GM04504 (cell line): ENCODE measurements around the gene ZNF791.
"Not testable (repeated sequence)": the region's sequence is repeated elsewhere in the genome, so short reads cannot be mapped to it uniquely, and the experiment has no call there.

ENCODE experiments used
- DNase-seq: peaks from one replicate; pipeline ENCODE4 v3.0.0-alpha.2; 2012; ENCODE audit warnings: low read depth

ZNF791 gene

DNA sequence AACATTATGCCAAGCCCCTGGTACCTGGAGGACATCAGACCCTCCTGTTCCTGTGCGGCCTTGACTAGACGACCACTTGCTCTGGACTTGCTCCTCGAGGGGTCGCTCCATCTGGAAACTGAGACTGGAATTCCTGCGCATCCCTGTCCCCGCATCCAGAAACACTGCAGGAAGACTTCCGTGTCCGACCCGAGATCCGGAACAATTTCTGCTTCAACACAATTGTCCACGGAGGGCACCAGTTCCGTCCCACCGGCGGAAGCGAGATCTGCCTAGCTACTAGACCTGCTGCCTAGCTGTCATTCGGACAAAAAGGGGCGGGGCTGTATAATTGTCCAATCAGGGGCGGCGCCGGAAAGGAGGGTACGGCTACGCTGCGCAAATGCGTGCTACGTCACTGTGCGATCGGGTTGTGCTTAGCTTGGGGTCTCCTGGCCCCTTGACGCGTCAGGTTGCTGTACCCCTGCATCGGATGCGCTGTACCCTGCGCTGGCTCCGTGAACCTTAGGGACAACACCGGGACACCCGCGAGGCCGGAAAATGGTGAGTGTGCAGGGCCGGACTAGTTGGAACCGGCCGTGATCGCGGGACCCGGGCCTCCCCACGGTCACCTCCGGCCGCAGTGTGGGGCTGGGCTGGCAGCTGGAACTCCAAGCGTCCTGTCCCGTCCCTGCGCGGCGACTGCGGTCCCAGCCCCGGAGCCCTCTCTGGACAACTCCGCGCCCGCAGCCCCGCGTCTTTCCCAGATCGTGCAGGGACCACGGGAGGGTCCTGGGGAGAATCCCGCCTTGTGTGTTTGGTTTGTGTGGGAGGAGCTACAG lies at the start of gene ZNF791, which contains the start of gene ZNF490:
Gene ZNF791 (plus strand): TSS at position 381 of the 821 bp plus-strand sequence. CDS start 160 bp downstream, at position 541.
Gene ZNF490 (minus strand): TSS at position 274 of the 821 bp plus-strand sequence. CDS start 133 bp downstream, at position 141.
- peak; percentile 96 for DNase-seq

- DNase-seq, result peak; percentile 85
Measured at GRCh38 chr19:12564016-12564664, 46.6 kb upstream of the ZNF791 start.

DNA sequence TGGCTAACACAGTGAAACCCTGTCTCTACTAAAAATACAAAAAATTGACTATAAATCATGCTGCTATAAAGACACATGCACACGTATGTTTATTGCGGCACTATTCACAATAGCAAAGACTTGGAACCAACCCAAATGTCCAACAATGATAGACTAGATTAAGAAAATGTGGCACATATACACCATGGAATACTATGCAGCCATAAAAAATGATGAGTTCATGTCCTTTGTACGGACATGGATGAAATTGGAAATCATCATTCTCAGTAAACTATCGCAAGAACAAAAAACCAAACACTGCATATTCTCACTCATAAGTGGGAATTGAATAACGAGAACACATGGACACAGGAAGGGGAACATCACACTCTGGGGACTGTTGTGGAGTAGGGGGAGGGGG lies 44.3 kb upstream of the ZNF791 start:
- not testable (repeated sequence) for DNase-seq

DNA sequence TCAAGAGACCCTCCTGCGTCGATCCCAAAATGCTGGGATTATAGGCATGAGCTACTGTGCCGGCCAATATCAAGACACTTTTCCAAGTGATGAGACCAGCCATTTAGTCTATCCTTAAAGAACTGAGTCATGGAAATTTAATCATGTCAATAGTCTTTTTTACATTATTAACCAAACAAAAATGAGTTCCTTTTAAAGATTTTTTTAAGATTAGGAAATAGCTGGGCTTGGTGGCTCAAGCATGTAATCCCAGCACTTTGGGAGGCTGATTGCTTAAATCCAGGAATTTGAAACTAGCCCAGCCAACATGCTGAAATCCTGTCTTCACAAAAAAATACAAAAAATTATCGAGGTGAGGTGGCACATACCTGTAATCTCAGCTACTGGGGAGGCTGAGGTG lies 42.8 kb upstream of the ZNF791 start:
- no peak for DNase-seq

GRCh38 chr19:12574036-12574435 lies 36.7 kb upstream of the ZNF791 start:
- no peak for DNase-seq

GRCh38 chr19:12578641-12579040 lies 32.1 kb upstream of the ZNF791 start:
- no peak for DNase-seq

DNA sequence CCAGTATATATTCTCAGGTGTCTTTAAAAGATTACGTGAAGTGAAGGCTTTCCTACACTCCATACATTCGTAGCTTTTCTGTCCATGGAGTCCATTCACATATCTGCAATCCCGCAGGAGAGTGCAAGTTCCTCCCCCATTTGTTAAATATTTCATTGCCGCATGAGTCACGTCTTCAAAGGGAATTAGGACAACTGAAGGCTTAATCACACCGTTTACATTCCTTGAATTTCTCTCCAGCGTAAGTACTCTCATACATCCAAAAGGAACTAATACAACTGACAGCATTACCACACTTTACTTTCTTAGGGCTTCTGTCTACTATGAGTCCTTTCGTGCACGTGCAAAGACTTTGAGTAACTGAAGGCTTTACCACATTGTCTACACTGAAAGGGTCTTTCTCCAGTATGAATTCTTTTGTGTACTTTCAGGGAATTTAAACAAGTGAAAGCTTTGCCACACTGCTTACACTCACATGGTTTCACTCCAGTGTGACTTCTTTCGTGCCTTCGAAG lies 30.5 kb upstream of the ZNF791 start:
- no peak for DNase-seq

DNA sequence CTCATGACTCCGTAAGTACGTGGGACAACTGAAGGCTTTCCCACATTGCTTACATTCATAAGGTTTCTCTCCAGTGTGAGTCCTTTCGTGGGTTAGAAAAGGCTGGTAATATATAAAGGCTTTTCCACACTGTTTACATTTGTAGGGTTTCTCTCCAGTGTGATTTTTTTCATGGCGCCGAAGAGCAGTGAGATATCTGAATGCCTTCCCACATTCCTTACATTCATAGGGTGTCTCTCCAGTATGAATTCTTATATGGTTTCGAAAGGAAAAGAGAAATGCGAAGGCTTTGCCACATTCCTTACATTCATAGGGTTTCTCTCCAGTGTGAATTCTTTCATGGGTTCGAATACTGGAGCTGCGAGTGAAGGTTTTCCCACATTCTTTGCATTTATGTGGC lies 29.6 kb upstream of the ZNF791 start:
- no peak for DNase-seq

DNA sequence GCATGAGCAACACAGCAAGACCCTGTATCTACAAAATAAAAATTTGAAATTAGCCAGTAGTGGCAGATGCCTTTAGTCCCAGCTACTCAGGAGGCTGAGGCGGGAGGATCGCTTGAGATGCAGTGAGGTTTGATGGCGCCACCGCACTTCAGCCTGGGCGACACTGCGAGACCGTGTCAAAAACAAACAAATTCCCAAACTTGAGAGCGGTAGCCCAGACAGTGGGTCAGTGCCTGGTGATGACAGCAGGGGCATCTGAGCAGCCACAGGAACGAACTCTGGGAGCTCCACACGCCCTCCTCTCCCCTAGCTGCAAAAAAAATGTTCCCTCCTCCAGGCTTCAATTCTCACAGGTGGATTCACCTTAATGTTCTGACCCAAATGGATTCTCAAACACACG lies 14.2 kb upstream of the ZNF791 start:
- no peak for DNase-seq

GRCh38 chr19:12596927-12597548 lies 13.7 kb upstream of the ZNF791 start:
- no peak for DNase-seq

DNA sequence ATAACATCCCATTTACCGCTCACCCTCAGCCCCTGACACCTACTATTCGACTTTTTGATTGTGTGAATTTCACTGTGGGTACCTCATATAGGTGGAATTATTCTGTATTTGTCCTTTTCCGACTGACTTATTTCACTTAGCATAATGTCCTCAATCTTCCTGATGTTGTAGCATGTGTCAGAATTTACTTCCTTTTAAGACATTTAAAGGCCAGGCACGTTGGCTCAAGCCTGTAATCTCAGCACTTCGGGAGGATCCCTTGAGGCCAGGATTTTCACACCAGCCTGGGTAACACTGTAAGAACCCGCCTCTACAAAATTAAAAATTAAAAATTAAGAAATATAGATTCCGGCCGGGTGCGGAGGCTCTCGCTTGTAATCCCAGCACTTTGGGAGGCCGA lies 13.1 kb upstream of the ZNF791 start:
- no peak for DNase-seq

DNA sequence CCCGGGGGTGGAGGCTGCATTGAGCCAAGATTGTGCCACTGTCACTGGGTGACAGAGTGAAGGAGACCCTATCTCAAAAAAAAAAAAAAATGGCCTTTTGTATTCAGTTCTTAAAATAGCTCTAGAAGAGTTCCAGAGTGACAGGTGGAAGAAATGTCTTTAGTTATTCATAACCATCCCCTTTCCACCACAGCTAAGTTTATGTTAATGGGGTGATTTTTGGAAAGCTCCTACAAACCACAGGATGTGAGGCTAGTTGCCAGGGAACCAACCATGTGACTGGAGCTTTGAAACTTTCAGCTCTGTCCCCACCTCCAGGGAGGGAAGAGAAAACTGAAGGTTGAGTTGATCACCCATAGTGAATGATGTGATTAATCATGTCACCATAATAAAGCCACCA lies 7.0 kb upstream of the ZNF791 start:
- no peak for DNase-seq

- no peak for DNase-seq
Measured at GRCh38 chr19:12606796-12607195, 3.9 kb upstream of the ZNF791 start.

GRCh38 chr19:12607631-12608030 lies 3.1 kb upstream of the ZNF791 start:
- no peak for DNase-seq

- peak; percentile 60 for DNase-seq
Measured at GRCh38 chr19:12611361-12611699, 610 bp downstream of the ZNF791 start.

DNA sequence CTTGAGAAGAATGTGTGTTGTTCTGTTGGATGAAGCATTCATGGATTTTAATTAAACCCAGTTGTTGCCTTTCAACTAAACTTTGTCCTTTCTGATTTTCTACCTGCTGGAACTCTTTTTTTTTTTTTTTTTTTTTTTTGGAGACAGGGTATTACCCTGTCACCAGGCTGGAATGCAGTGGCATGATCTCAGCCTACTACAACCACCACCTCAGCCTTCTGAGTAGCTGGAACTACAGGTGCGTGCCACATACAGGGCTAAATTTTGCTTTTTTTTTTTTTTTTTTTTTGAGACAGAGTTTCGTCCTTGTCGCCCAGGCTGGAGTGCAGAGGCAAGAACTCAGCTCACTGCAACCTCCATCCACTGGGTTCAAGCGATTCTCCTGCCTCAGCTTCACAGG lies 6.9 kb downstream of the ZNF791 start:
- DNase-seq, result no peak

DNA sequence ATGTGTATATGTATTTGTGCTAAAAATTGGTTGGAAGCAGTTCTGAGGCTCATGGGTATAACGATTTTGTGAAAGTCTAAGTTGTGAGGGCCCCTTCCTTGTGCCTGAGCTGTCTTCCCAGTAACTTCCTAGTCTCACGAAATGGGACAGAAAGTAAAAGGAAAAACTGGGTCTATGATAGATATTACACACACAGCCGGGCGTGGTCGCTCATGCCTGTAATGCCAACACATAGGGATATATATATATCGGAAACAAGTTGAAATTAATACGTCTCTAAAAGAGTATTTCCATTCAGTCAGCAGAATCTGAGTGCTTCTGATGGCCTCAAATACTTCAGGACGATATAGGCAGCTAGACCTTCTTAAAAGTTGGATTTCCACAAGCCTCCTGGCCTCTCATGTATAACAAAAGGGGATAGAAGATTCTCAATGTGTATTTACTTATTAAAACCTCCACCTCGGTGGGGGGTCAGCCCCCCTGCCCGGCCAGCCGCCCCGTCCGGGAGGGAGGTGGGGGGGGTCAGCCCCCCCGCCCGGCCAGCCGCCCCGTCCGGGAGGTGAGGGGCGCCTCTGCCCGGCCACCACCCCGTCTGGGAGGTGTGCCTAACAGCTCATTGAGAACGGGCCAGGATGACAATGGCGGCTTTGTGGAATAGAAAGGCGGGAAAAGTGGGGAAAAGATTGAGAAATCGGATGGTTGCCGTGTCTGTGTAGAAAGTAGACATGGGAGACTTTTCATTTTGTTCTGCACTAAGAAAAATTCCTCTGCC lies 10.7 kb downstream of the ZNF791 start:
- DNase-seq, result not testable (repeated sequence)

DNA sequence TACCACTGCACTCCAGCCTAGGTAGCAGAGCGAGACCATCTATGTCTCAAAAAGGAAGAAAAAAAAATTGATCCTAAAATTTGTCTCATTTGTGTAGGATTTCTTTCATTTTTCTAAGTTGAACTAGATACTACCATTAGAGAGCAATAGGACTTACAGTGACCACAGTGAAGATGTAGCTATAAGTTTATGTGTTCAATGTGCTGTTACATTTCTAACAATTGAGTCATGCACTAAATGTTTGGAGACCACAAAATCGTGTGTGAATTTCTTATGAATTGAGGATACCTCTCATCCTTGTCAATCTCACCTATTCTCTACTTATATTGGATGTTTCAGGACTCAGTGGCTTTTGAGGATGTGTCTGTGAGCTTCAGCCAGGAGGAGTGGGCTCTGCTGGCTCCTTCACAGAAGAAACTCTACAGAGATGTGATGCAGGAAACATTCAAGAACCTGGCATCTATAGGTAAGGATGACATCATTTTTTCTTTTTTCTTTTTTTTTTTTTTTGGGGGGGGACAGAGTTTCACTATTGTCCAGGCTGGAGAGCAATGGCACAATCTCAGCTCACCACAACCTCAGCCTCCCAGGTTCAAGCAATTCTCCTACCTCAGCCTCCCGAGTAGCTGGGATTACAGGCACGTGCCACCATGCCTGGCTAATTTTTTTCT lies 12.8 kb downstream of the ZNF791 start:
- no peak for DNase-seq

- no peak for DNase-seq
Measured at GRCh38 chr19:12626958-12627357, 16.2 kb downstream of the ZNF791 start.

- DNase-seq, result no peak
Measured at GRCh38 chr19:12628040-12629022, 17.6 kb downstream of the ZNF791 start.
